ENCODE data around the gene INPP5A.
"Not testable (repeated sequence)": the region's sequence is repeated elsewhere in the genome, so short reads cannot be mapped to it uniquely, and the experiment has no call there.

The INPP5A gene

DNA sequence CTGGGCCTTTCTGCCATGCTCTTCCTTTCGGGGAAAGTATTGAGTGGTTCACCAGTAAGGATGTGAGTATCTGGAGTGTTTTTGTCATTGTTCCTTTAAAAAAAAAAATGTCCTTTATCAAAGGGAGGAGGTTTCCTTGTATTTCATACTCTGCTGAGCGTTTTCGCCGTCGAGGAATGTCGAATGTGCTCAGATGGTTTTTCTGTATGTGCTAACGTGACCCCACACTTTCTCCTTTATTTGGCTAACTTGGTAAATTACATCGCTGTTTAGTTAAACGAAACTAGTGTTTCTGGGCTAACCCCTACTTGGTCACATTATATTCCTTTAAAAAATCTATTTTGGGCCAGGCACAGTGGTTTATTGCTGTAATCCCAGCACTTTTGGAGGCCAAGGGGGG lies 45.9 kb downstream of the INPP5A start:
- no peak for DNase-seq

DNA sequence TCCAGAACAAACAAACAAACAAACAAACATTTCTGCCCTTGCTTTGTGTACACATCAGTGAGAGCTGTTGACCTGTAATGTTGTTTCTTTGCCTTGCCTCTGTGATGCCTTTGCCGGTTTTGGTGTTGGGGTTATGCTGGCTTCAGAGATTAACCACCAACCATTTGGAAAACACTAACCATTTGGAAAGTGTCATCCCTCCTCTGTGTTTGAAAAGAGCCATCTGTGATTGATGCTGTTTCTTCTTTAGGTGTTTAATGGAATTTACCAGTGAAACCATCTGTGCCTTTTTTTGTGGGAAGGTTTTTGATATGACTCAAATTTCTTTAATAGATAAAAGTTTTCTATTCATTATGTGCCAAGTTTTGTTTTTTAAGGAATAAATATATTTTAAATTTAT lies 46.5 kb downstream of the INPP5A start:
- DNase-seq: peak in 1 of 14 donors; percentile 68

DNA sequence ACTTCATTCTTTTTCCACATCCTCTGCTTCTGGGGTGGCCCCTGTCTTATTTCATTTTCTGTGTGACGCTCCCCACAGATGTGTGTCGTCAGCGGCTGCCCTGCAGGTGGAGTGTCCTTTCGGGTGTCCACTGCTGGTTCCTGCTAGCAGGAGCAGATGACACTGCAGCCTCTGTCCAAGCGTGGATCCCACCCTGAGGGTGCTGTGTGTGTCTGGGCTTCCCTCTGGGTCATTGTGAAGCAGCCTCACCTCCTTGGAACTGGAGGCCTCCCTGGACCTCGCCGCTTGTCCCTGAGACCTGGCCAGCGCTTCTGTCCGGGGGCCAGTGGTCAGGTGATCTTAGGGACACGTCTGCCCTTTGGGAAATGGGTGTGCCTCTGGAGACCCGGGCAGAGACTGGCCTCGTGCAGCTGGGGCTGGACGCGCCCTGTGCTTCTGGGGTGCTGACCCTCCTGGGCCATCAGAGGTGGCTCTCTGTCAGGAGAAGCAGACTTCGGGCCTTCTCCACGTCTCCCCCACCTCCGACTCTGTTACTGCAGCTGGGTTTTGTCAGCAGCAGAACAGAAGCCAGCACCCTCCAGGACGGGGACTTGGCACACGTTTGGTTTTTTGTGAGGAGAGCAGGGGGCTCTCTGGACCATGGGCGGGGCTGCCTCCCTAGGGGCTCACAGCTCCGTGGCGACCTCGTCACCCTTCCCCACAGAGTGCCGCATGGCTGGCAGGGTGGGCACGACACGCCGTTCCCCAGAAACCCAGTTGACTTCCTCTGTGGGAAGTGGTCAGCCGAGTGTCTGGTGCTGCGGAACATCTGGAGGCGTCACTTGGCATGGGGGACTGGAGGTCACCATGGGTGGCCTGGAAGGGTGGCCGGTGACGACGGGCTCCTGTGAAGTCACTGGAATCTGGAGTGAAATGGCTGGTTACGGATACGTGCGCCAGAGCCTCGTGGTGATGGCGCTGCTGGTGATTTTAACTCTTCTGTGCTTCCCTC lies 48.4 kb downstream of the INPP5A start:
- DNase-seq: no peak

DNA sequence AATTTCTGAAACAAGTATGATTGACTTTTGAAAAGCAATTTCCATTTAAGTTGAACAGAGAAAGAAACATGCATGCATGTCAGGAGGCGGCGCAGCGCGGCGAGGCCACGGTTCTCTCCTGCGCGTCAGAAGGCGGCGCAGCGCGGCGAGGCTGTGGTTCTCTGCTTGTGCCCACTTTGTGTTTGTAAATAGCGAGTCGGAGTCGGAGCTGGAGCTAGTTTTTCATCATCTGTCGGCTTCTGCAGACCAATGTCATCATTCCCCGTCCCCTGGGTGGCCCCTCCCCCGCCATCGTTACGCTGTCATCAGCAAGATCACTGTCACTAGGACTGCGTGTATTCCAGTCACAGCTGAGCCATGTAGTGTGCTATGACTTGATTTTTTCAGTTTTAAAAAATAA lies 49.2 kb downstream of the INPP5A start:
- DNase-seq: no peak

DNA sequence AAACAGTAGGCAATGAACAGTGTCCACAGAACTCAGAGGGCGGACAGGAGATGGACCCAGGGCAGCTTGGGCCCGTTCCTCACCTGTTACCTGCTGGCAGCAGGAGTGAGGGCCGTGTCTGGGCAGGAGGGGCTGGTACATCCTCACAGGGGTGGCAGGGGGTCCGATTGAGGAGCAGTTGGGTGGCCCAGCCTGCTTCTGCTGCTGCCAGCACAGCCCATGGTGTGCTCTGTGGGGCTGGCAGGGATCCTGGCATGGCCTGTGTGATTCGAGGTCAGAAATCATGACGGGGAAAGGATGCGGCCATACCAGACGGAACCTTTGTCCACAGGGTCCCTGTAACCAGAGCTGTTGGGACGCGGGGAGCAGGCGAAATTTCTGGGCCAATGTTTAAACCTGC lies 49.6 kb downstream of the INPP5A start:
- DNase-seq: peak in 1 of 14 donors; percentile 28

DNA sequence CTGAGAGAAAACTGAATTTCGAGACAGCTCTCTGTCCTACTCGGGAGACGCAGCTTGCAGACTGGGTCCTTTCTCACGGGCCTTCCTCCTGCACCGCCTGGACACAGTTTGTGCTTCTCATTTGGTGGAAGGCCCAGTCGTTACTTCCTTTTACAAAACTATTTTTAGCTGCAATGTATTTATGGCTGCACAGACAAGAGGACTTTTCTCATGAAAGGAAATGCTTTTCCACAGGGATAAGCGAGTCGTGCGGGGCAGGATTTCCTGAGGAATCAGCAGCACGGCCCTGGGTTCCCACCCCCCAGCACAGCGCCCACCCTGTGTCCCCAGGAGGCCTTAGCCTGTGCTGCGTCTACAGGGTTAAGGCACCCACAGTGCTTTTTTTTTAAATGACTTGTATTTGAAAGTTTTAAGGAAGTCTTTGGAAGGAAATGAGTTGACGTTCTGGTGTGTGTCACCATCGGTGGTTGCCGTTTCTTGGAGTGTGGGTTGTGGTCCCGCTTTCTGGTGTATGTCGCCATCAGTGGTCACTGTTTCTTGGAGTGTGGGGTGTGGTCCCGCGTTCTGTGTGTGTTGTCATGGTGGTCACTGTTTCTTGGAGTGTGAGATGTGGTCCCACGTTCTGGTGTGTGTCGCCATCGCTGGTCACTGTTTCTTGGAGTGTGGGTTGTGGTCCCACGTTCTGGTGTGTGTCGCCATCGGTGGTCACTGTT lies 50.9 kb downstream of the INPP5A start:
- DNase-seq: peak in 8 of 14 donors; percentile 20 to 69 (median 40)

DNA sequence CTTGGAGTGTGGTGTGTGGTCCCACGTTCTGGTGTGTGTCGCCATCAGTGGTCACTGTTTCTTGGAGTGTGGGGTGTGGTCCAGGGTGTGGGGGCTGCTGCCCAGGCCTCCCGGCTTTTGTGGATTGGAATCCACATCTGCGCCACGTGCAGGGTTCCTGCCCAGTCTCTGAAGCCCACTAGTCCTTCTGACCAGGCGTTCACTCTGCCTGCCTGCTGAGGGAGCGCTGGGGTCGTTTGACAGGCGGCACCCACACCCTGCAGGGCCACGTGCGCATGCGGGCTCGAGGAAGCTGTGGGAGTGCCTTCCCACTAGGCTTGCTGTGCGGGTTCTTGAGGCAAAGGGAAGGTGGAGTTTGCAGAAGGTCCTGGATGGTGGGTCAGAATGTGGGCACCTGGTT lies 51.4 kb downstream of the INPP5A start:
- no peak for DNase-seq

DNA sequence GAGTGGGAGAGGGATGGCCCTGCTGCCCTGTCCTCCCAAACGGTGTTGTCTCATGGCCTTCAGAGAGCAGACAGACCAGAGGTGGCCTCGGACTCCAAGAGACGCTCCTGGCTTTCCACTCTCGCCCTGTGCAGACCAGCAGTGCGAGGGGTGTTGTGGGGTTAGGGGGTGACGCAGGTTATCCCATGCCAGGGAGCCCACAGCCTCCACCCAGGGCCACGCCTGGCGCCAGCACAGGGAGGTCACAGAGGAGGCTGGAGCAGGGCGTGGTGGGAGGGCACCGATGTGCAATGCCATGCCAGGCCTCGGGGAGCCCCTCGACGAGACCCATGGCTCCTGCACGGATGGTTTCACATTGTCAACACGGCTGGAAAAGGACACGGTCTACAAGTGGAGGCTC lies 52.1 kb downstream of the INPP5A start:
- DNase-seq: no peak

DNA sequence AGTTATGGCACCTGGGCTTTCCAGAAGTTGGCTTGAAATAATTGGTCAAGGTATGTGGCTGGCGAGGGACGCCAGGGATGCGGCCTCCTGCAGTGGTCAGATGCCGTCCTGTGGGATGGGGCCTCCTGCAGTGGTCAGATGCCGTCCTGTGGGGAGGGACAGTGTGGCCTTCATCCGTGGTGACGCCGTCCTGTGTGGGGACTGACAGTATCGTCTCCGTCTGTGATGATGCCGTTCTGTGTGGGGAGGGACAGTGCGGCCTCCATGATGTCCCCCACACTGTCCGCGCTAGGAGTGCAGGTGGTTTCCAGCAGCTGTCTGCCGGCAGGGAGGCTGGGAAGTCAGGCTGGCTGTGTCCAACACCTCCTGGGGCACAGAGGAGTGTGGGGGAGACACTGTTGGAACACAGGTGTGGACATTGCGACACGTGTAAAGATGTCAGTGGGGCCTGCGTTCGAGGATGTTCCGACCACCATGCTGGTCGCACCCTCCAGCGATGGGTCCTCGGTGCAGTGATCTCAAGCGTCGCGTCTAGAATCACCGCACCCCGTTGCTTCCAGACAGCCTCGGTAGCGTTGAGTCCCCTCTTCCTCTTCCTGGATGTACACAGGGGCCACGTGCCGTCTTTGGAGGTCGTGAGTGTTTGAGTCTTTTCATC lies 52.6 kb downstream of the INPP5A start:
- no peak for DNase-seq

DNA sequence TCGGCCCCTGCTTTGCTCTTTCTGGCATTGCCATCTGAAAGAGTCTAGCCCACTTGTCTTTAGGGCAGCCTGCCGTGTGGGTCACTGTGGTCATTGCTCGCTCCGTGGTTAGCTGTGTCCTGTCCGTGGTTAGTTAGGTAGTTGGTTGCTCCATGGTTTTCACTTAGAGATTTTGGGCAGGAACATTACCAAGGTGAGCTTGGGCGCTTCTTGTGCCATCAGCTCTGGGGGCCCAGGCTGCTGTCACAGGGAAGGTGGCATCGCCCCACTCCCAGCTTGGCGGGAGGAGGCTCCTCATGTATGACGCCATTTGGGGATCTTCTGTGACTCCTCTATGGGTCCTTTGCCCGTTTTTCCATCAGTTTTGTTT lies 53.1 kb downstream of the INPP5A start:
- DNase-seq: no peak

DNA sequence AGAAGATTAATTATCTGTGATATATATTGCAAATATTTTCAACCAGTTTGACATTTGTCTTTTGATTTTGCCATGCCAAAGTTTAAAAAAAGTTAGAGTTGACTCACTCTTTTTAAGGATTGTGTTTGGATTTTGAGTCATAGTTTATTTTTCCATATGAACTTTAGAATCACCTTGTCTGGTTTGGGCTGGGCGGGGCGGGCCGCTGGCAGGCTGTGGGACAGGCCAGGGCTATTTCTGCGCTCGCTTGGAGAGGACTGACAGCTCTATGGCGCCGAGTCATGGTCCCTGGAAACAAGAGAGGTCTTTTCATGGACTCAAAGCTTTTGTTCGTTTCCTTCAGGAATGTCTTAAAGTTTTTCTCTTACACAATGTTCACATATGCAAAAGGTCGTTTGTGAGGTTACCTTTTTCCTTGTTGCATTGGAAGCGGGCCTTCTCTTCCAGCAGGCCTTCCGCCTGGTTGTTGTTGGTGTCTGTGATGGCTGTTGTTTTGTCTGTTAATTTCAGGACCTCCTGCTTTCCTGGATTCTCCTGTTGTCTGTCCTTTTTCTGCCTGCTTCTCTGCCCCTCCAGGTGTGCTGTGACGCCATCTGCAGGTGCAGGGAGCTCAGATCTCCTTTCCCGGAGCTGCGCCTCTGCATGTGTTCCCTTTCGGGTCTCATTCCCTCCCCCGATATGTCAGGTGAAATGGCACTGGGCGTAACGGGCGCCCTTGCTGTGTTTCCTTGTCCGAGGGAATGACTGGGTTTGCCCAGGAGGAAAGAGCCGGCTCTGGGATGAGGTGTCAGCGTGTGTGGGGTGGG lies 53.8 kb downstream of the INPP5A start:
- DNase-seq: no peak

DNA sequence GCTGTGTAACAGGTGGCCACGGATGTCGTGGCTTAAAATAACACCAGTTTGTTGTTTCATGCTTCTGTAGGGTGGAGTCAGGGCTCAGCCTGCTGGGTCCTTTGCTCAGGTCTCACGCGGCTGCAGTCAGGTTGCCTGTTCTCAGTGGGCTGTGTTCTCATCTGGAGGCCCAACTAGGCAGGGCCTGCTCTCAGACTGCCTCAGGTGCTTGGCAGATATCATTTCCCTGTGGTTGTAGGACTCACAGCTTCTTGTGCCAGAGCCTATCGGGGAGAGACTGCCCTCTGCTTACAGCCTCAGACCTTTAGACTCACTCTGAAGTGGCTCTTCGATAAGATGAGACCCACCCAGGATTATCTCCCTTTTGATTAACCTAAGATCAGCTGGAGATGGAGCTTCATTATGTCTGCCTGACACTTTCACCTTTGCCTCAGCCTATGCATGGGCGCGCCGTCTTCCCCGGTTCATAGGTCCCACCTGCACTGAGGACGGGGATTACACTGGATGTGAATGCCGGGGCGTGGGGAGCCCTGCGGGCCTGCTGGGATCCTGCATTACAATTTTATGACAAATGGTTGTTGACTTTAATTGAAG lies 55.3 kb downstream of the INPP5A start:
- DNase-seq: no peak

DNA sequence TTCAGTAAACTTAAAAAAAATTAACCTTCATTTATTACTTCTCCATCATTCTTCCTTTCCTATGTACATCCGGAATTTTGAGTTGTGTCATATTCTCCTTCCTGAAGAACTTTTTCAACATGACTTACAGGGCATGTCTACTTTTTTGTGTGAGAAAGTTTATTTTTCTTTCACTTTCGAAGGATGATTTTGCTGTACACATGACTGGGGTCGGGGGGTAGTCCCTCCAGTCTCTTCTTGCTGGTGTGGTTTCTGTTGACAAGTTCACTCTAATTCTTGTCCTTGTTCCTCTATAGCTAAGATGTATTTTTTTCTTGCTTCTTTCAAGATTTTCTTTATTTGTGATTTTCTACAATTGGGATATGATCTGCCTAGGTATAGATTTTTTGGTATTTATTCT lies 55.8 kb downstream of the INPP5A start:
- no peak for DNase-seq

DNA sequence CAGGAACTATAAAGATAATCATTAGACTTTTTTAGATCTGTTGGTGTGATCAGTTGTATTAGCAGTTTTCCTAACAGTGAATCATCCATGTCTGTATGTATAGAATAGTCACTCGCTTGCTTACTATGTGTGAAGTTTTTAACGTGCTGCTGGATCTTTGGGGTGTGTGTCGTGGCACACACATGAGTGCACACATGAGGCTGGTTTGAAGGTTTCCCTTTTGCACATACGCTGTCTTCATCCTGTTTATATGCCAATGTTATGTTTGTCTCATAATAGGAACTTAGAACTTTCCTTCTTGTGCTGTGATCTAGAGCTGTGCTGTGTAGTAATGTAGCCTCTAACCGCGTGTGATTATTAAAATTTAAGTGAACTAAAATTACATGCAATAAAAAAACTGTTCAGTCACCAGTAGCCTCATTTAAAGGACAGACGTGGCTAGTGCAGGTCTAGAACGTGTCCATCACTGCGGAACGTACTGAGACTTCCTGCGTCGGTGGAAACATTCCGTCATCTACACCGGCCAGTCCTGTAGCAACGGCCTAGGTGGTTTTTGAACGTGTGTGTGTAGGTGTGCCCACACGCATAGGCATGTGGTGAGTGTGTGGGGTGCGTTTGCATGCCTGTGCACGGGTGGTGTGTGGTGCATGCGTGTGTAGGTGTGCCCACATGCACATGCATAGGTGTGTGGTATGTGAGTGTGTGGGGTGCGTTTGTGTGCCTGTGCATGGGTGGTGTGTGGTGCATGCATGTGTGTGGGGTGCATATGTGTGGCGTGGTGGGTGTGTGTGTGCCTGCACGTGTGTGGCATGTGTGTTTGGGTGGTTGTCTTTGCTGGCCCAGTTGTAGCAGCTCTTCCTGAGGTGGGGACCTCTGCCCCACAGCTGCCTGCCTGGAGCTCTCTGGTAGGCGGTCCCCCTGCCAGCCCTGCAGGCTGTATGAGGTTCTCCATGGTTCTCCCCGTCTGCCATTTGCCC lies 56.6 kb downstream of the INPP5A start:
- DNase-seq: no peak

DNA sequence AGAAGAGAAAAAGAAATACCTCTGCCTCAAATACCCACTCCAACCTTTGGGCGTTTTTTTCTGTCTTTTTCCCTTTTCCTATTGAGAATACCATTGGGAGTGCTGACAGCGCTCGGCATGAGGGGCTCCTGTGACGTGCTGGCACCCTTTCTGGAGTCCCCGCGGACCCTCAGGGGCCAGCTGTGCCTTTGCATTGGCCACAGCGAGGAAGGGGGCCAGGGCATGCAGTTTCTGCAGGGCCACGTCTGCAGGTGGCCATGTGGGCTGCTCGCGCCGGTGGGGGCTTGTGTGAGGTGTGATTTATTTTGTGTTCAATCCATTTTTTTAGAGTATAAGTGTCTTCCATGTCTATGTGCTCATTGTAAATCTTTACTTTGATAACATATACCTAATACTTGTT lies 57.4 kb downstream of the INPP5A start:
- DNase-seq: no peak

DNA sequence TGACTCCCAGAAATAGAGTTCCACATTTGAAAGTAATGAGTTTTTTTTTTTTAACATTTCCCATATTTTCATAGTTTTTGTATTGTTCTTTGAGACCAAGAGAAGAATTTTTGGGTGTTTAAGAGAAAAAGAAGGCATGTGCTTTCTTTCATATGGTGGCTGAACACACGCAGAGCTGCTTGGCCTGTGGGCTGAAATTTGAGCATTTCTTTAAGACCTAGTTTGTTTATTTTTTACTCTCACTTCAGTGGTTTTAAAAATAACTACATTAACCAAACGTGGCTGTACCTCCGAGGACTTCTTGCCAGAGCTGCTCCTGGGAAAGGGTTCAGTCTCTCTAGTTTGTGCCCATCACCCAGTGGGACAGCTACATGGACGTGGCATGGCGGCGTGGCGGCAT lies 58.3 kb downstream of the INPP5A start:
- no peak for DNase-seq

DNA sequence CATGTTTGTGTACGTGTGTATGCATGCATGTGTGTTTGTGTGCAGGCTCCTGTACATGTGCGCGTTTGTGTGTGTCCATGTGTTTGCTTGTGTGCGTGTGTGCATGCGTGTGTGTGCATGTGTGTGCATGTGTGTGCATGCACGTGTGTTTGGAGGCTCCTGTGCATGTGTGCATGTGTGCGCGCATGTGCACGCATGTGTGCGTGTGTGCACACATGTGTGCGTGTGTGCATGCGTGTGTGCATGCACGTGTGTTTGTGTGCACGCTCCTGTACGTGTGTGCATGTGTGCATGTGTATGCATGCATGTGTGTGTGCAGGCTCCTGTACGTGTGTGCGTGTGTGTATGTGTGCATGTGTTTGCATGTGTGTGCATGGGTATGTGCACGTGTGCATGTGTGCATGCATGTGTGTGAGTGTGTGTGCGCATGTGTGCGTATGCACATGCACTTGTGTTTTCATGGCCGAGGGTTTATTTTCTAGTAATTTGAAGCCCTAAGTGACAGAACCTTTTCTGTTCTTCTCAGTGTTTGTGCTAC lies 59.2 kb downstream of the INPP5A start:
- DNase-seq: no peak

DNA sequence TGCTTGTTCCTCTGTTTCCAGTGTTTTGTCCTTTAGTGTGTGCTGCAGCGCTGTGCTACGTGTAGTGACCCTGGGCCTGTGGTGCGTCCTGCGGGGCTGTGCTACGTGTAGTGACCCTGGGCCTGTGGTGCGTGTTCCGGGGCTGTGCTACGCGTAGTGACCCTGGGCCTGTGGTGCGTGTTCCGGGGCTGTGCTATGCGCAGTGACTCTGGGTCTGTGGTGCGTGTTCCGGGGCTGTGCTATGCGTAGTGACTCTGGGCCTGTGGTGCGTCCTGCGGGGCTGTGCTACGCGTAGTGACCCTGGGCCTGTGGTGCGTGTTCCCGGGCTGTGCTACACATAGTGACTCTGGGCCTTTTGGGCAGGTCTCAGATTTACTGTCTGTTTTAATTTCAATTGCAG lies 60.1 kb downstream of the INPP5A start:
- no peak for DNase-seq

DNA sequence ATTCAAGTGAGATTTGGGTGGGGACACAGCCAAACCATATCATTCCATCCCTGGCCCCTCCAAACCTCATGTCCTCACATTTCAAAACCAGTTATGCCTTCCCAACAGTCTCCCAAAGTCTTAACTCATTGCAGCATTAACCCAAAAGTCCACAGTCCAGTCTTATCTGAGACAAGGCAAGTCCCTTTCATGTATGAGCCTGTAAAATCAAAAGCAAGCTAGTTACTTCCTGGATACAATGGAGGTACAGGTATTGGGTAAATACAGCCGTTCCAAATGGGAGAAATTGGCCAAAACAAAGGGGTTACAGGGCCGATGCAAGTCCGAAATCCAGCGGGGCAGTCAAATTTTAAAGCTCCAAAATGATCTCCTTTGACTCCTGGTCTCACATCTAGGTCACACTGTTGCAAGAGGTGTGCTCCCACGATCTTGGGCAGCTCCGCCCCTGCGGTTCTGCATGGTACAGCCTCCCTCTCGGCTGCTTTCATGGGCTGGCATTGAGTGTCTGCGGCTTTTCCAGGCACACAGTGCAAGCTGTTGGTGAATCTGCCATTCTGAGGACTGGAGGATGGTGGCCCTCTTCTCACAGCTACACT lies 61.5 kb downstream of the INPP5A start:
- DNase-seq: not testable (repeated sequence)

DNA sequence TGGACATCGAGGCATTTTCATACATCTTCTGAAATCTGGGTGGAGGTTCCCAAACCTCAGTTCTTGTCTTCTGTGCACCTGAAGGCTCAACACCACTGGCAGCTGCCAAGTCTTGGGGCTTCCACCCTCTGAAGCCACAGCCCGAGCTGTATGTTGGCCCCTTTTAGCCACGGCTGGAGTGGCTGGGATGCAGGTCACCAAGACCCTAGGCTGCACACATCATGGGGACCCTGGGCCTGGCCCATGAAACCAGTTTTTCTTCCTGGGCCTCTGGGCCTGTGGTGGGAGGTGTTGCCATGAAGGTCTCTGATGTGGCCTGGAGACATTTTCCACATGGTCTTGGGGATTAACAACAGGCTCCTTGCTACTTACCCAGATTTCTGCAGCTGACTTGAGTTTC lies 62.1 kb downstream of the INPP5A start:
- no peak for DNase-seq
